ENCODE data around the gene MRPS5.

Gene MRPS5

DNA sequence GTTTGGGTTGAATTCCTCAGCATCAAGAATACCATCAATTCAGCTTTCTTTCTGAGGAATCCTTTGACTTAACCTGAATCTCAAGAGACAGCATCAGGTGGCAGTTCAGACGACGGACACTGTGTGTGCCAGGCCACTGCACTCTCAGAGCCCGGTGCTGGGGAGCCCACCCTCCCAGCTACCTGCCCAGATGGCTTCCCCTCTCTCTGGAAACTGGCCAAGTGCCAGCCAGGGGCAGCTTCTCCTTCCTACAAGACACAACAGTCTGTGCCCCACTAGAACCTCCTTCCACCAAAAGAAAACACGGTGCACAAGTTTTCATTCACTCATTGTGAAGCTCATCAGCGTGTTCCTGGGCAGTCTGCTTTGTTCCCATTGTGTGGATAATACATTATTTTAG lies 67.6 kb downstream of the MRPS5 start:
- TF ChIP-seq, protein P1, sequence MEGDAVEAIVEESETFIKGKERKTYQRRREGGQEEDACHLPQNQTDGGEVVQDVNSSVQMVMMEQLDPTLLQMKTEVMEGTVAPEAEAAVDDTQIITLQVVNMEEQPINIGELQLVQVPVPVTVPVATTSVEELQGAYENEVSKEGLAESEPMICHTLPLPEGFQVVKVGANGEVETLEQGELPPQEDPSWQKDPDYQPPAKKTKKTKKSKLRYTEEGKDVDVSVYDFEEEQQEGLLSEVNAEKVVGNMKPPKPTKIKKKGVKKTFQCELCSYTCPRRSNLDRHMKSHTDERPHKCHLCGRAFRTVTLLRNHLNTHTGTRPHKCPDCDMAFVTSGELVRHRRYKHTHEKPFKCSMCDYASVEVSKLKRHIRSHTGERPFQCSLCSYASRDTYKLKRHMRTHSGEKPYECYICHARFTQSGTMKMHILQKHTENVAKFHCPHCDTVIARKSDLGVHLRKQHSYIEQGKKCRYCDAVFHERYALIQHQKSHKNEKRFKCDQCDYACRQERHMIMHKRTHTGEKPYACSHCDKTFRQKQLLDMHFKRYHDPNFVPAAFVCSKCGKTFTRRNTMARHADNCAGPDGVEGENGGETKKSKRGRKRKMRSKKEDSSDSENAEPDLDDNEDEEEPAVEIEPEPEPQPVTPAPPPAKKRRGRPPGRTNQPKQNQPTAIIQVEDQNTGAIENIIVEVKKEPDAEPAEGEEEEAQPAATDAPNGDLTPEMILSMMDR (IDR thresholded peaks at IDR 0.05; ENCODE audit: insufficient read depth, low read length): no peak
- TF ChIP-seq SPI1 (IDR thresholded peaks at IDR 0.05; ENCODE audit: borderline replicate concordance, low read depth) (no peak), POLR2AphosphoS5 (IDR thresholded peaks at IDR 0.05; ENCODE audit: low read depth) (no peak), GABPA (IDR thresholded peaks at IDR 0.05; ENCODE audit: low read depth) (no peak)
- TF ChIP-seq, protein P2, sequence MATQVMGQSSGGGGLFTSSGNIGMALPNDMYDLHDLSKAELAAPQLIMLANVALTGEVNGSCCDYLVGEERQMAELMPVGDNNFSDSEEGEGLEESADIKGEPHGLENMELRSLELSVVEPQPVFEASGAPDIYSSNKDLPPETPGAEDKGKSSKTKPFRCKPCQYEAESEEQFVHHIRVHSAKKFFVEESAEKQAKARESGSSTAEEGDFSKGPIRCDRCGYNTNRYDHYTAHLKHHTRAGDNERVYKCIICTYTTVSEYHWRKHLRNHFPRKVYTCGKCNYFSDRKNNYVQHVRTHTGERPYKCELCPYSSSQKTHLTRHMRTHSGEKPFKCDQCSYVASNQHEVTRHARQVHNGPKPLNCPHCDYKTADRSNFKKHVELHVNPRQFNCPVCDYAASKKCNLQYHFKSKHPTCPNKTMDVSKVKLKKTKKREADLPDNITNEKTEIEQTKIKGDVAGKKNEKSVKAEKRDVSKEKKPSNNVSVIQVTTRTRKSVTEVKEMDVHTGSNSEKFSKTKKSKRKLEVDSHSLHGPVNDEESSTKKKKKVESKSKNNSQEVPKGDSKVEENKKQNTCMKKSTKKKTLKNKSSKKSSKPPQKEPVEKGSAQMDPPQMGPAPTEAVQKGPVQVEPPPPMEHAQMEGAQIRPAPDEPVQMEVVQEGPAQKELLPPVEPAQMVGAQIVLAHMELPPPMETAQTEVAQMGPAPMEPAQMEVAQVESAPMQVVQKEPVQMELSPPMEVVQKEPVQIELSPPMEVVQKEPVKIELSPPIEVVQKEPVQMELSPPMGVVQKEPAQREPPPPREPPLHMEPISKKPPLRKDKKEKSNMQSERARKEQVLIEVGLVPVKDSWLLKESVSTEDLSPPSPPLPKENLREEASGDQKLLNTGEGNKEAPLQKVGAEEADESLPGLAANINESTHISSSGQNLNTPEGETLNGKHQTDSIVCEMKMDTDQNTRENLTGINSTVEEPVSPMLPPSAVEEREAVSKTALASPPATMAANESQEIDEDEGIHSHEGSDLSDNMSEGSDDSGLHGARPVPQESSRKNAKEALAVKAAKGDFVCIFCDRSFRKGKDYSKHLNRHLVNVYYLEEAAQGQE (IDR thresholded peaks at IDR 0.05; ENCODE audit: insufficient replicate concordance, low read depth): no peak
- no peak for DNase-seq (ENCODE audit: low read depth in 1 of 2, low spot score in 1 of 2)
- no peak overlapping the region for H3K27ac ChIP-seq (replicated peaks)
- no peak overlapping the region for H3K4me3 ChIP-seq (replicated peaks; ENCODE audit: insufficient read depth, low read length)
- peaks cover 6% of the 10 kb centered on the region for H3K27me3 ChIP-seq (ENCODE audit: insufficient read depth, poor library complexity, severe bottlenecking)

DNA sequence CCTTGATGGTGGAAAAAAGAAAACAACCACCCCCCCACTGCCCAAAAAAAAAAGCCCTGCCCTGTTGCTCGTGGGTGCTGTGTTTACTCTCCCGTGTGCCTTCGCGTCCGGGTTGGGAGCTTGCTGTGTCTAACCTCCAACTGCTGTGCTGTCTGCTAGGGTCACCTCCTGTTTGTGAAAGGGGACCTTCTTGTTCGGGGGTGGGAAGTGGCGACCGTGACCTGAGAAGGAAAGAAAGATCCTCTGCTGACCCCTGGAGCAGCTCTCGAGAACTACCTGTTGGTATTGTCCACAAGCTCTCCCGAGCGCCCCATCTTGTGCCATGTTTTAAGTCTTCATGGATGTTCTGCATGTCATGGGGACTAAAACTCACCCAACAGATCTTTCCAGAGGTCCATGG lies 68.1 kb downstream of the MRPS5 start:
- H3K4me3 ChIP-seq (replicated peaks; ENCODE audit: insufficient read depth, low read length): no peak overlapping the region
- no peak for DNase-seq (ENCODE audit: low read depth in 1 of 2, low spot score in 1 of 2)

DNA sequence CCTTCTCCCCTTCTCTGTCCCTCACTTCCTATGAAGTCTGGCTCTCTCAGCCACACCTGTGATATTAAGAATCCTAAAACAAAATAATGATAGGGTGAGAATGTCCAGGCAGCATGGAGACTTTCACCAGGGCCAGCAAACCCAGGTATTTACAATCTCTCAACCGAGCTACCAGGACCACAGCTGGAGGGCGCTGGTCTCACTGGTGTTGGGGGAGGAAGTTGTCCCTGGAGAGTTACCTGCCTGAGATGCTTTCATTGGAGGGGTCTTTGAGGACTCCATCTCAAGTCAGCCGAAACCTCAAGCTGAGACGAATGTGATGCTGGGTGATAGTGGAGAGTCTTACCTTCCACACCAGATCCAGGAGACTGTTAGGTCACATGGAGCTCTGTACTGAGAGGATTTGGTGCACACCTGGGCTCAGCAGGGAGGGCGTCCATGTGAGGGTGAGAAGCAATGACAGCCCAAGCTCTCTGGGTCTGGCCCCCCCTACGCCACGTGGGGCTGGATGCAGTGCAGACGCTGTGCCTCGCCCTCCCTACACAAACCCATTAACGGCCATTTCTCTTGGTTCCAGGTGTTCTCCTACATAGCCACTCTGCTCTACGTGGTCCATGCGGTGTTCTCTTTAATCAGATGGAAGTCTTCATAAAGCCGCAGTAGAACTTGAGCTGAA lies 68.7 kb downstream of the MRPS5 start:
- H3K4me3 ChIP-seq (replicated peaks; ENCODE audit: insufficient read depth, low read length): no peak overlapping the region
- DNase-seq (ENCODE audit: low read depth in 1 of 2, low spot score in 1 of 2): no peak
- TF ChIP-seq POLR2AphosphoS5 (IDR thresholded peaks at IDR 0.05; ENCODE audit: low read depth) (no peak), GABPA (IDR thresholded peaks at IDR 0.05; ENCODE audit: low read depth) (no peak), SPI1 (IDR thresholded peaks at IDR 0.05; ENCODE audit: borderline replicate concordance, low read depth) (no peak)
- TF ChIP-seq, protein P1 (IDR thresholded peaks at IDR 0.05; ENCODE audit: insufficient read depth, low read length): no peak
- TF ChIP-seq, protein P2 (IDR thresholded peaks at IDR 0.05; ENCODE audit: insufficient replicate concordance, low read depth): no peak
- no peak overlapping the region for H3K27ac ChIP-seq (replicated peaks)
- H3K27me3 ChIP-seq (ENCODE audit: insufficient read depth, poor library complexity, severe bottlenecking): peaks cover 6% of the 10 kb centered on the region

More for the DNA sequence above, 68.1 kb downstream of the MRPS5 start:
- H3K27me3 ChIP-seq (ENCODE audit: insufficient read depth, poor library complexity, severe bottlenecking): peaks cover 6% of the 10 kb centered on the region
- H3K27ac ChIP-seq (replicated peaks): no peak overlapping the region
- no peak for TF ChIP-seq SPI1 (IDR thresholded peaks at IDR 0.05; ENCODE audit: borderline replicate concordance, low read depth)
- no peak for TF ChIP-seq POLR2AphosphoS5 (IDR thresholded peaks at IDR 0.05; ENCODE audit: low read depth)
- TF ChIP-seq, protein P2 (IDR thresholded peaks at IDR 0.05; ENCODE audit: insufficient replicate concordance, low read depth): no peak
- no peak for TF ChIP-seq GABPA (IDR thresholded peaks at IDR 0.05; ENCODE audit: low read depth)
- TF ChIP-seq, protein P1 (IDR thresholded peaks at IDR 0.05; ENCODE audit: insufficient read depth, low read length): no peak

Data from HL-60 (cell line).